K562 (cell line): ENCODE data around the gene CYS1. TPM values are rescaled to one million over a fixed set of nuclear protein-coding genes. Genes with fewer than 3 reads are reported as not detected.

ENCODE experiments used
- CBX2 ChIP-seq: fragments of 200-600 bp; sonication (generic); IDR thresholded peaks from one replicate; pipeline ENCODE4 v1.6.1; 2012; ENCODE audit warnings: mild to moderate bottlenecking, low read length, inconsistent platforms; ENCODE audit not compliant: insufficient read depth, poor library complexity, severe bottlenecking
- CHD1 ChIP-seq: fragments of 200-600 bp; sonication (generic); IDR thresholded peaks from one replicate; pipeline ENCODE4 v1.6.1; 2012; ENCODE audit warnings: mild to moderate bottlenecking, moderate library complexity, low read length, inconsistent platforms
- FOS ChIP-seq: IDR thresholded peaks from 3 replicates; pipeline ENCODE4 v1.6.1; 2011; ENCODE audit not compliant: insufficient read length; ENCODE audit errors: extremely low read depth
- HMG20A ChIP-seq: fragments of 450-650 bp; formaldehyde crosslinking; conservative IDR thresholded peaks from 2 replicates; pipeline ENCODE4 v1.4.0; 2020; ENCODE audit warnings: mild to moderate bottlenecking, mixed read lengths
- HOMEZ ChIP-seq: fragments of 250-450 bp; sonication (Bioruptor Pico); IDR thresholded peaks from 2 replicates; pipeline ENCODE4 v1.4.0; 2020; ENCODE audit warnings: mild to moderate bottlenecking, moderate library complexity
- IRF1 ChIP-seq: sonication (generic); formaldehyde crosslinking; IDR thresholded peaks from 2 replicates; pipeline ENCODE4 v1.8.0; 2022; ENCODE audit warnings: missing genetic modification reagents, mild to moderate bottlenecking, borderline replicate concordance
- OTX1 ChIP-seq: fragments of 450-650 bp; formaldehyde crosslinking; IDR thresholded peaks from 2 replicates; pipeline ENCODE4 v1.4.0; 2022; ENCODE audit warnings: mild to moderate bottlenecking
- PHF20 ChIP-seq: fragments of 450-650 bp; IDR thresholded peaks from 2 replicates; pipeline ENCODE4 v1.6.1; 2018; ENCODE audit not compliant: partially characterized antibody
- POU5F1 ChIP-seq: fragments of 150-350 bp; IDR thresholded peaks from 2 replicates; pipeline ENCODE4 v1.6.1; 2014; ENCODE audit warnings: borderline replicate concordance, low read length, low read depth, mild to moderate bottlenecking; ENCODE audit not compliant: partially characterized antibody
- THAP7 ChIP-seq: fragments of 250-450 bp; sonication (Bioruptor Pico); IDR thresholded peaks from 2 replicates; pipeline ENCODE4 v1.5.0; 2021
- ZBTB5 ChIP-seq: fragments of 450-650 bp; IDR thresholded peaks from 2 replicates; pipeline ENCODE4 v1.6.1; 2017; ENCODE audit warnings: antibody characterized with exemption
- ZFP91 ChIP-seq: sonication (generic); formaldehyde crosslinking; IDR thresholded peaks from 2 replicates; pipeline ENCODE4 v1.8.0; 2022; ENCODE audit warnings: mild to moderate bottlenecking, missing genetic modification reagents
- ZFPM2 ChIP-seq: fragments of 250-450 bp; sonication (Bioruptor Pico); IDR thresholded peaks from 2 replicates; pipeline ENCODE4 v1.5.1; 2022; ENCODE audit warnings: mild to moderate bottlenecking
- ZNF511 ChIP-seq: sonication (generic); formaldehyde crosslinking; IDR thresholded peaks from 2 replicates; pipeline ENCODE4 v1.8.0; 2022; ENCODE audit warnings: mild to moderate bottlenecking, missing genetic modification reagents
- ZNF707 ChIP-seq: fragments of 250-450 bp; sonication (Bioruptor Pico); conservative IDR thresholded peaks from 2 replicates; pipeline ENCODE4 v1.8.0; 2022; ENCODE audit warnings: inconsistent platforms, mild to moderate bottlenecking, moderate library complexity
- ZNF766 ChIP-seq: fragments of 200-800 bp; sonication (Bioruptor generic); conservative IDR thresholded peaks from 2 replicates; pipeline ENCODE4 v1.6.1; 2016; ENCODE audit warnings: missing genetic modification characterization, missing compliant biosample characterization
- polyA plus RNA-seq, 8 experiments: library from polyadenylated mRNA; depleted of rRNA in 4 of 8; stranded (reverse) in 5 of 8; unstranded in 3 of 8; fragments of >200 nt; fragmentation: Nextera tagmentation in 2 of 8; fragmentation: Illumina TruSeq in 1 of 8; extraction: Ambion mirVana in 2 of 8; extraction: Trizol in 1 of 8; gene quantifications; 2 replicates each; pipeline versions ENCODE4 v1.2.1 to v1.2.3, GENCODE V29; 2011 to 2014; ENCODE audit warnings: inconsistent platforms in 1 of 8, missing spikeins in 1 of 8
- total RNA-seq, 7 experiments: library from RNA; depleted of rRNA in 6 of 7; stranded (reverse); fragments of >200 nt in 6 of 7; fragmentation: Illumina TruSeq in 2 of 7; extraction: Trizol in 2 of 7; gene quantifications; 2 replicates each; pipeline versions ENCODE4 v1.2.1 to v1.2.3, GENCODE V29; 2011 to 2021; ENCODE audit warnings: low replicate concordance in 1 of 7

Gene CYS1
- total and polyA plus RNA-seq, 9 of the 15 experiments (the other 6 are each of a cell fraction or from before 2014, with no cell fraction given), result 0.11 to 0.13 TPM; not detected in 7

- TF ChIP-seq ZFP91 (CRISPR knock-in tag), result no peak
- peak; percentile 63; the same call in 1 of the 2 replicates for TF ChIP-seq ZNF511 (CRISPR knock-in tag)
- no peak for TF ChIP-seq ZNF766 (CRISPR knock-in tag)
- TF ChIP-seq HOMEZ, result no peak
- peak; percentile 90 for TF ChIP-seq ZBTB5
- TF ChIP-seq CBX2, result no peak
- TF ChIP-seq OTX1 (CRISPR knock-in tag), result no peak
- TF ChIP-seq POU5F1, result no peak
- no peak for TF ChIP-seq HMG20A (CRISPR knock-in tag)
- no peak for TF ChIP-seq ZNF707 (CRISPR knock-in tag)
- no peak for TF ChIP-seq PHF20
- TF ChIP-seq ZFPM2 (CRISPR knock-in tag), result no peak
- TF ChIP-seq FOS, result peak; percentile 96
- TF ChIP-seq CHD1, result peak; percentile 86
- no peak for TF ChIP-seq THAP7
- no peak for TF ChIP-seq IRF1 (CRISPR knock-in tag)
Observed at GRCh38 chr2:10122500-10123280, 42.5 kb upstream of the CYS1 start, which contains the start of gene RRM2 (continued).
